PC-3 (cell line): ENCODE data around the gene MRPL27. TPM values are rescaled to one million over a fixed set of nuclear protein-coding genes. Genes with fewer than 3 reads are reported as not detected.

Source experiments
- ATAC-seq: fragments of 200-7000 bp; cut with Tn5 transposase; 2 replicates; pipeline ENCODE4 v1.9.1; 2020; ENCODE audit warnings: mild to moderate bottlenecking, moderate library complexity
- BruUV-seq: library from RNA; stranded (reverse); fragments of 400-500 nt; replicated peaks from 2 replicates; lab custom pipeline; 2021; lab: Mats Ljungman, UMichigan
- CTCF ChIA-PET: fragments of 300-600 bp; sonication (Branson Sonifier 250); formaldehyde crosslinking; loops from one replicate; lab custom pipeline; 2022; ENCODE audit warnings: antibody characterized with exemption; lab: Charles Lee
- POLR2A ChIA-PET: fragments of 300-600 bp; sonication (Branson Sonifier 250); formaldehyde crosslinking; loops from one replicate; lab custom pipeline; 2022; ENCODE audit warnings: antibody characterized with exemption; ENCODE audit not compliant: unreplicated experiment; lab: Charles Lee
- DNase-seq: peaks from one replicate; pipeline ENCODE4 v3.0.0-alpha.2; 2015
- H2AFZ ChIP-seq: fragments of 300-600 bp; sonication (generic); 2 replicates; pipeline ENCODE4 v1.6.0; 2016; ENCODE audit warnings: antibody characterized with exemption, low read length
- H3F3A ChIP-seq: fragments of 300-600 bp; sonication (generic); one replicate; pipeline ENCODE4 v1.6.0; 2017; ENCODE audit warnings: antibody characterized with exemption, low read length, control low read depth, mild to moderate bottlenecking; ENCODE audit not compliant: unreplicated experiment
- H3K27ac ChIP-seq: fragments of 300-600 bp; sonication (generic); 2 replicates; pipeline ENCODE4 v1.5.1; 2016; ENCODE audit warnings: mild to moderate bottlenecking, low read length
- H3K27me3 ChIP-seq: fragments of 300-600 bp; sonication (generic); 2 replicates; pipeline ENCODE4 v1.6.1; 2016; ENCODE audit warnings: low read length, mixed read lengths
- H3K36me3 ChIP-seq: fragments of 300-600 bp; sonication (generic); 2 replicates; pipeline ENCODE4 v1.6.1; 2016; ENCODE audit warnings: low read depth, mixed run types, low read length, mixed read lengths
- H3K4me1 ChIP-seq: fragments of 300-600 bp; sonication (generic); 2 replicates; pipeline ENCODE4 v1.5.1; 2016; ENCODE audit warnings: low read length; ENCODE audit not compliant: insufficient read depth
- H3K4me2 ChIP-seq: fragments of 300-600 bp; sonication (generic); 2 replicates; pipeline ENCODE4 v1.6.0; 2016; ENCODE audit warnings: low read length
- H3K4me3 ChIP-seq: fragments of 300-600 bp; sonication (generic); 2 replicates; pipeline ENCODE4 v1.5.1; 2016; ENCODE audit warnings: mild to moderate bottlenecking, low read length, mixed read lengths
- H3K79me2 ChIP-seq: fragments of 300-600 bp; sonication (generic); 2 replicates; pipeline ENCODE4 v1.6.1; 2017; ENCODE audit warnings: low read length, mixed read lengths
- H3K9ac ChIP-seq: fragments of 300-600 bp; sonication (generic); 2 replicates; pipeline ENCODE4 v1.6.0; 2016; ENCODE audit warnings: mild to moderate bottlenecking, low read length
- H3K9me2 ChIP-seq: fragments of 300-600 bp; sonication (generic); replicated peaks from 2 replicates; pipeline ENCODE4 v1.6.1; 2016; ENCODE audit warnings: mixed run types, low read length, mixed read lengths
- H3K9me3 ChIP-seq: fragments of 300-600 bp; sonication (generic); 2 replicates; pipeline ENCODE4 v1.6.1; 2016; ENCODE audit warnings: low read length, mixed read lengths
- H4K20me1 ChIP-seq: fragments of 300-600 bp; sonication (generic); 2 replicates; pipeline ENCODE4 v1.6.1; 2016; ENCODE audit warnings: low read length, mixed read lengths
- EZH2 ChIP-seq: fragments of 300-600 bp; sonication (generic); IDR thresholded peaks from one replicate; pipeline ENCODE4 v1.6.1; 2017; ENCODE audit warnings: antibody characterized with exemption, mild to moderate bottlenecking, low read length; ENCODE audit not compliant: unreplicated experiment
- EZH2phosphoT487 ChIP-seq: fragments of 300-600 bp; sonication (generic); IDR thresholded peaks from 2 replicates; pipeline ENCODE4 v1.6.1; 2018; ENCODE audit warnings: mild to moderate bottlenecking, antibody characterized with exemption, low read length, borderline replicate concordance
- intact Hi-C: fragments of 100-400 bp; cut with micrococcal nuclease; formaldehyde crosslinking; loops from 2 replicates; pipeline ENCODE4 v1.9.0; 2023
- total RNA-seq: library from RNA; depleted of rRNA; stranded (reverse); fragments of >200 nt; gene quantifications from 2 replicates; pipeline ENCODE4 v1.2.3, GENCODE V29; 2014
- TF ChIP-seq, protein P1 (sequence below): fragments of 300-600 bp; sonication (generic); conservative IDR thresholded peaks from 2 replicates; pipeline ENCODE4 v1.5.1; 2017; ENCODE audit warnings: antibody characterized with exemption, low read depth, mild to moderate bottlenecking, low read length

MRPL27 gene
- total RNA-seq, 1 experiment from 2014 or later: 168 TPM

DNA sequence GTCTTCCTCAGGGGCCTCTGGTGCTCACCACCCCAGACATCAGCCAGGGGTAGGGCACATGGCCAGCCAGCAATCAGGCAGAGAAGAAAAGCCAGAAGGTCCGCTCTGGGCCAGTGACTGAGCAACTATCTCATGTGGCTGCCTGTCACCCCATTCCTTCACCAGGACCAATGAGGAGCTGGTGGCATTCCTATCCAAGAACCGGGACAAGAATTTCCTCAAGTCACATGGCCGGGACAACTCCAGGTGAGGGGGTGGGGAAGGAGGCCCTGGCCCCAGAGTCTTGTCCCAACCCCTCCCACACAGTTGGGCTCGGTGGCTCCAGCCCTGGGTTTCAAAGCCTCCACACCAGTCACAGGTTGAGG, 17.7 kb downstream of the MRPL27 start:
- Histone ChIP-seq H3K4me1 (no peaks in the 10 kb centered on the region), H2AFZ (no peak overlapping the region), H3K9ac (no peak overlapping the region), H4K20me1 (no peaks in the 10 kb centered on the region; the same call in 1 of the 2 replicates), H3K27ac (no peak overlapping the region), H3K79me2 (no peaks in the 10 kb centered on the region), H3K9me2 (no peaks in the 10 kb centered on the region), H3K9me3 (no peaks in the 10 kb centered on the region), H3K27me3 (no peaks in the 10 kb centered on the region), H3K36me3 (peaks cover 44% of the 10 kb centered on the region), H3K4me3 (no peak overlapping the region), H3K4me2 (no peak overlapping the region), H3F3A (no peaks in the 10 kb centered on the region)
- TF ChIP-seq EZH2phosphoT487: no peak
- TF ChIP-seq, protein P1, sequence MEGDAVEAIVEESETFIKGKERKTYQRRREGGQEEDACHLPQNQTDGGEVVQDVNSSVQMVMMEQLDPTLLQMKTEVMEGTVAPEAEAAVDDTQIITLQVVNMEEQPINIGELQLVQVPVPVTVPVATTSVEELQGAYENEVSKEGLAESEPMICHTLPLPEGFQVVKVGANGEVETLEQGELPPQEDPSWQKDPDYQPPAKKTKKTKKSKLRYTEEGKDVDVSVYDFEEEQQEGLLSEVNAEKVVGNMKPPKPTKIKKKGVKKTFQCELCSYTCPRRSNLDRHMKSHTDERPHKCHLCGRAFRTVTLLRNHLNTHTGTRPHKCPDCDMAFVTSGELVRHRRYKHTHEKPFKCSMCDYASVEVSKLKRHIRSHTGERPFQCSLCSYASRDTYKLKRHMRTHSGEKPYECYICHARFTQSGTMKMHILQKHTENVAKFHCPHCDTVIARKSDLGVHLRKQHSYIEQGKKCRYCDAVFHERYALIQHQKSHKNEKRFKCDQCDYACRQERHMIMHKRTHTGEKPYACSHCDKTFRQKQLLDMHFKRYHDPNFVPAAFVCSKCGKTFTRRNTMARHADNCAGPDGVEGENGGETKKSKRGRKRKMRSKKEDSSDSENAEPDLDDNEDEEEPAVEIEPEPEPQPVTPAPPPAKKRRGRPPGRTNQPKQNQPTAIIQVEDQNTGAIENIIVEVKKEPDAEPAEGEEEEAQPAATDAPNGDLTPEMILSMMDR: no peak
- no peak for TF ChIP-seq EZH2
- ChIA-PET POLR2A (interaction anchor here (0.5 to 0.7 kb wide), 2 partner anchors 10 to 98 kb away, joined by 3 read pairs; no protein-coding TSS in a partner anchor), CTCF (no interaction called here)
- no peak for DNase-seq
- ATAC-seq: no peak
- no TSS peak for BruUV-seq
- intact Hi-C loops: no loop called here

DNA sequence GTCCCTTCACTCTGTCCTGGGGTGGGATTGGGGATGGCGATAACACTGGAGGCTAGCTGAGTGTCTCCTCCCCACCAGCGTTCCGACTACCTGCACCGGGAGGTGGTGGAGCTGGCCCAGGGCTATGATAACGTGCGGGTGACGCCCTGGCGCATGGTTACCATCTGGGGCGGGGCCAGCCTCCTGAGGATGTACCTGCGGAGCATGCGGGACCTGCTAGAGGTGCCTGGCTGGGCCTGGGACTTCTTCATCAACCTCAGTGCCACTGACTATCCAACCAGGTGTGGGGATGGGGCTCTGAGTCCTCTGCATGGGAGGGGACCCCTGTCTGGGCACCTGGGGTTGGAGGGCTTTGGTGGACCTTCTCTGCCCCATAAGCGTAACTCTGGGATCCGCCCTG, 18.2 kb downstream of the MRPL27 start:
- ChIA-PET CTCF (no interaction called here), POLR2A (no interaction called here)
- Histone ChIP-seq H3K36me3 (peaks cover 44% of the 10 kb centered on the region), H3K4me3 (no peak overlapping the region), H4K20me1 (no peaks in the 10 kb centered on the region; the same call in 1 of the 2 replicates), H3K9me3 (no peaks in the 10 kb centered on the region), H3K4me2 (no peak overlapping the region), H2AFZ (no peak overlapping the region), H3F3A (no peaks in the 10 kb centered on the region), H3K4me1 (no peaks in the 10 kb centered on the region), H3K9me2 (no peaks in the 10 kb centered on the region), H3K27ac (no peak overlapping the region), H3K9ac (no peak overlapping the region), H3K79me2 (no peaks in the 10 kb centered on the region), H3K27me3 (no peaks in the 10 kb centered on the region)
- intact Hi-C loops: no loop called here
- DNase-seq: no peak
- BruUV-seq: no TSS peak
- TF ChIP-seq EZH2 (no peak), EZH2phosphoT487 (no peak)
- TF ChIP-seq, protein P1: no peak
- ATAC-seq: no peak

DNA sequence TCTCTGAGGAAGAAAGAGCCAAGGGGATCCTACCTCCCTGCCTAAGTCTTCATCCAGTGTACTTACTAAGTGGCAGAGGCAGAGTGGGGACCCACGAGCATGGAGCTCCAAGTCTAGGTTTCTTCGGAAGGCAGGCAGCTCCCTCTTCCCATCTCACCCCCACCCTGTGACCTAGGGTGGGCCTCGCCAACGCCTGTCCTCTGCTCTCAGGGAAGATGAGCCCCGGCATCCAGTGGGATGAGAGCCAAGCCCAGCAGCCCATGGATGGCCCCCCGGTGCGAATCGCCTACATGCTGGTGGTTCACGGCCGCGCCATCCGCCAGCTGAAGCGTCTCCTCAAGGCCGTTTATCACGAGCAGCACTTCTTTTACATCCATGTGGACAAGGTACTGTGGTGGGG, 18.8 kb downstream of the MRPL27 start:
- intact Hi-C loops: no loop called here
- no peak overlapping the region for H2AFZ ChIP-seq
- H3K9me2 ChIP-seq: no peaks in the 10 kb centered on the region
- no peaks in the 10 kb centered on the region; the same call in 1 of the 2 replicates for H4K20me1 ChIP-seq
- no TSS peak for BruUV-seq
- H3K27ac ChIP-seq: no peak overlapping the region
- DNase-seq: no peak
- no peaks in the 10 kb centered on the region for H3K27me3 ChIP-seq
- no peak overlapping the region for H3K4me2 ChIP-seq
- H3K9ac ChIP-seq: no peak overlapping the region
- no peaks in the 10 kb centered on the region for H3F3A ChIP-seq
- no peak for ATAC-seq
- ChIA-PET CTCF (no interaction called here), POLR2A (no interaction called here)
- no peaks in the 10 kb centered on the region for H3K9me3 ChIP-seq
- H3K4me1 ChIP-seq: no peaks in the 10 kb centered on the region
- peaks cover 1% of the 10 kb centered on the region; the same call in 1 of the 2 replicates for H3K79me2 ChIP-seq
- TF ChIP-seq EZH2 (no peak), EZH2phosphoT487 (no peak)
- TF ChIP-seq, protein P1: no peak
- peaks cover 44% of the 10 kb centered on the region for H3K36me3 ChIP-seq
- no peak overlapping the region for H3K4me3 ChIP-seq
